ENCODE results near the gene TNFAIP8L2.

DNA sequence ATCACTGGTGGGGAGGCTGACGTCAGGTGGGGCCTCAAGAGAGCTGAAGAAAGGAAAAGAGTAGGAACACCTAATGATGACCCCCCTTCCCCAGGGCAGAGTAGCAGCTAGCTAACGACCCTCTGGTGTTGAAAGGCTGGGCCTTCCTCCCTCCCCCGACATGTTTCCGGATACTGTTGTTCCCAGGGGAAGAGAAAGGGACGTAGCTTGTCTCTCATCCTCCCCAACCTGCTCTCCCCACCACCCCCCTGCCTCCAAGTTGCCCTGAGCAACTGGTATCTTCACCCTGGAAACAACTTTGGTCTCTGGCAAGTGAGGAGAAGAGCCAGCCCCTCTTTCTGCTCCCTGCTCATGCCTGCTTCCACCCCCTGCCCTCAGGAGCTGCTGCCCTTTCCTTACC is 12.5 kb upstream of the TNFAIP8L2 start:
- no peak for TF ChIP-seq POLR2A (IDR thresholded peaks at IDR 0.05)
- TF ChIP-seq EP300 (IDR thresholded peaks at IDR 0.05; ENCODE audit: low read depth), result no peak

Data from transverse colon (tissue), 1 donor.